Adrenal gland (tissue), 12 donors: ENCODE results near the gene VWA5B1. TPM values are rescaled to one million over a fixed set of nuclear protein-coding genes. Genes with fewer than 3 reads are reported as not detected.

Experiments used
- DNase-seq, 7 donors: peaks; one replicate each; pipeline ENCODE4 v3.0.0-alpha.2; 2019 to 2020
- H3K27ac ChIP-seq, 5 donors: fragments of 200-600 bp; sonication (generic) in 4 of 5; 1 replicate in 3 of 5; 2 replicates in 2 of 5; pipeline versions ENCODE4 v1.5.1 to v1.8.0; 2016 to 2020; ENCODE audit warnings: mild to moderate bottlenecking in 1 of 5
- H3K27me3 ChIP-seq: fragments of 200-600 bp; 2 replicates; pipeline ENCODE4 v1.8.0; 2021
- H3K36me3 ChIP-seq, 2 donors: fragments of 200-600 bp; replicated peaks in 1 of 2; 1 replicate in 1 of 2; 2 replicates in 1 of 2; pipeline versions ENCODE4 v1.5.1 to v1.8.0; 2018 to 2022
- H3K4me1 ChIP-seq, 2 donors: fragments of 200-600 bp; replicated peaks in 1 of 2; 1 replicate in 1 of 2; 2 replicates in 1 of 2; pipeline versions ENCODE4 v1.5.1 to v1.8.0; 2018 to 2021
- H3K4me3 ChIP-seq, 4 donors: fragments of 200-600 bp; sonication (generic) in 3 of 4; one replicate each; pipeline ENCODE4 v1.5.1; 2016 to 2018
- H3K9me3 ChIP-seq, 3 donors: fragments of 200-600 bp; sonication (generic) in 1 of 3; replicated peaks in 1 of 3; 1 replicate in 2 of 3; 2 replicates in 1 of 3; pipeline versions ENCODE4 v1.5.1 to v1.8.0; 2016 to 2021
- POLR2A ChIP-seq, 2 donors: fragments of 450-650 bp; IDR thresholded peaks; one replicate each; pipeline ENCODE4 v1.6.1; 2017; ENCODE audit warnings: antibody characterized with exemption in 2 of 2, mild to moderate bottlenecking in 2 of 2, moderate library complexity in 1 of 2
- WGBS, 4 donors: extraction: QIAGEN DNeasy Blood & Tissue Kit in 2 of 4; methylation state at CpG; one replicate each; pipeline versions ENCODE4 v1.1.5 to v1.1.7; 2013 to 2017; 5-methylcytosine and 5-hydroxymethylcytosine counted together
- intact Hi-C, 2 donors: fragments of 100-400 bp; cut with DNase I; formaldehyde crosslinking; loops; one replicate each; pipeline versions ENCODE4 v1.14.1 to v1.15.0; 2022 to 2023
- polyA plus RNA-seq, 3 donors: library from polyadenylated mRNA; stranded (reverse); fragments of 200-250 nt in 2 of 3; fragments of 350-450 nt in 1 of 3; fragmentation: Illumina TruSeq in 1 of 3; extraction: RNeasy Lipid Tissue Mini Kit (QIAGEN cat#74804) in 1 of 3; gene quantifications; one replicate each; pipeline ENCODE4 v1.2.3, GENCODE V29; 2013 to 2014
- total RNA-seq, 9 donors: library from RNA; depleted of rRNA in 4 of 9; stranded (reverse); fragments of >200 nt in 4 of 9; fragments of 120-200 nt in 1 of 9; fragmentation: NEBNext Ultra II Directional in 1 of 9; extraction: Animal tissue kit (Norgen Biotek cat#: 25700) in 1 of 9; gene quantifications; one replicate each; pipeline versions ENCODE4 v1.1.0 to v1.2.4, GENCODE V29; 2013 to 2023
- TF ChIP-seq, protein P1 (sequence below), 6 experiments: fragments of 450-650 bp in 4 of 6; fragments of 200-600 bp in 2 of 6; sonication (generic) in 1 of 6; IDR thresholded peaks; 1 replicate in 5 of 6; 2 replicates in 1 of 6; pipeline versions ENCODE4 v1.5.1 to v1.8.0; 2016 to 2021; ENCODE audit warnings: antibody characterized with exemption in 6 of 6, mild to moderate bottlenecking in 2 of 6, moderate library complexity in 1 of 6
- donor health status: healthy with polysubstance abuse.
- donor health status: Bipolar disorder and iron deficiency.
- donor health status: DM: yes; HTN: yes; CAD: no.
- donor health status: DM: no; HTN: no; CAD: no.
- donor health status: DM: no; HTN: no; CAD: no.
- donor health status: DM: yes; HTN: yes; CAD: no.

The VWA5B1 gene
- total and polyA plus RNA-seq, 12 donors = 0.07 to 2.5 (median 0.26) TPM; not detected in 5

DNA sequence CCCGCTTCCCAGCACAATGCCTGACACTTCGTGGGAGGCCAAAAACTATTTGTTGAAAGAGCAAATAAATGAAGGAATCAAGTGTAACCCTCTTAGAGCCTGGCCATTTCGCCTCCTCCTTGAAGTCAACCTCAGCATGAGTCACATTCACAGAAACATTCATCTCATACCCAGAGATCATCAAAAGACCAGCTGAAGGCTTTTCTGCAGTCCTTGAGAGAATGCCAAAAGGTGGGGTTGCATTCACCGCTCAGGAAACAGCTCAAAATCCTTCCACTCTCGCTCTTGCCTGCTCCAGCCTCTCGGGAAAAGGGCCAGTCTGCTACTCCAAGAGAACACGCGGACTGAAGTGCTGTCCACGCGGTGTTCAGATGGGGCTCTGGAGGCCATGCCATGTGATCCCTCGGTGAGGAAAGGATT, 90.0 kb downstream of the VWA5B1 start:
- 19 to 36% (median 27%) methylated on average over 6 to 11 of the region's 11 CpGs for WGBS, 4 donors
- intact Hi-C loops = no loop called here
- H3K9me3 ChIP-seq = no peaks in the 10 kb centered on the region
- no peak overlapping the region for H3K4me3 ChIP-seq
- no peaks in the 10 kb centered on the region for H3K36me3 ChIP-seq
- DNase-seq = peak; percentile 58 to 87 (median 79)
- H3K27ac ChIP-seq = peak overlapping the region in 2 of 5 donors; percentile 65 to 71
- TF ChIP-seq, protein P1, sequence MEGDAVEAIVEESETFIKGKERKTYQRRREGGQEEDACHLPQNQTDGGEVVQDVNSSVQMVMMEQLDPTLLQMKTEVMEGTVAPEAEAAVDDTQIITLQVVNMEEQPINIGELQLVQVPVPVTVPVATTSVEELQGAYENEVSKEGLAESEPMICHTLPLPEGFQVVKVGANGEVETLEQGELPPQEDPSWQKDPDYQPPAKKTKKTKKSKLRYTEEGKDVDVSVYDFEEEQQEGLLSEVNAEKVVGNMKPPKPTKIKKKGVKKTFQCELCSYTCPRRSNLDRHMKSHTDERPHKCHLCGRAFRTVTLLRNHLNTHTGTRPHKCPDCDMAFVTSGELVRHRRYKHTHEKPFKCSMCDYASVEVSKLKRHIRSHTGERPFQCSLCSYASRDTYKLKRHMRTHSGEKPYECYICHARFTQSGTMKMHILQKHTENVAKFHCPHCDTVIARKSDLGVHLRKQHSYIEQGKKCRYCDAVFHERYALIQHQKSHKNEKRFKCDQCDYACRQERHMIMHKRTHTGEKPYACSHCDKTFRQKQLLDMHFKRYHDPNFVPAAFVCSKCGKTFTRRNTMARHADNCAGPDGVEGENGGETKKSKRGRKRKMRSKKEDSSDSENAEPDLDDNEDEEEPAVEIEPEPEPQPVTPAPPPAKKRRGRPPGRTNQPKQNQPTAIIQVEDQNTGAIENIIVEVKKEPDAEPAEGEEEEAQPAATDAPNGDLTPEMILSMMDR (IDR thresholded peaks at IDR 0.05) = no peak
- no peak for TF ChIP-seq POLR2A (IDR thresholded peaks at IDR 0.05)
- H3K27me3 ChIP-seq = no peaks in the 10 kb centered on the region
- H3K4me1 ChIP-seq = peaks cover 4 to 11% of the 10 kb centered on the region in 2 donors

DNA sequence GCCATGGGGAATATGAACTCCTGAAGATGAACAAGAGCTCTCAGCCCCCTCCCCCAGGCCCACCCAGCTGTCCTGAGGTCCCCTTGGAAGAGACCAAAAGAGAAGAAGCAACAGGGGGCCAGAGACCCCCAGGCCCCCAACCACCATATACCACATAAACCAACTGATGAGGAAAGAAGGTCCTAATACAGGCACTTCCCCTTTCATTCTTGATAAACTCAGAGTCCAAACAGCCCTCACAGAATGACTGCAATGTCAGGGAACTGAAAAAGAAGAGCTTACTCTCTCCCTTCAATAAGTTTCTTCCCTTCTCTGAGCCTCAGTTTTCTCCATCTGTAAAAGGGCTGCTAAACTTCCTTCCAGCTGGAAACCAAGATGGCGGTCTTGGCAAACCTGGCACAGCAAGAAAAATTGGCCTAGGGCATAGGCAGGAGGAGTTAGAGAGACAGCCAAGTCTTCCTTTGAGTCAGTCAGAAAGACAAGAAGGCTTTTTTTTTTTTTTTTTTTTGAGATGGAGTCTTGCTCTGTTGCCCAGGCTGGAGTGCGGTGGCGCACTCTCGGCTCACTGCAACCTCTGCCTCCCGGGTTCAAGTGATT, 90.5 kb downstream of the VWA5B1 start:
- no peaks in the 10 kb centered on the region for H3K9me3 ChIP-seq
- H3K4me3 ChIP-seq = no peak overlapping the region
- no peaks in the 10 kb centered on the region for H3K36me3 ChIP-seq
- WGBS, 4 donors = 81 to 92% (median 89%) methylated on average over 5 of the region's 5 CpGs
- intact Hi-C loops = no loop called here
- H3K27ac ChIP-seq = peak overlapping the region in 2 of 5 donors; percentile 65 to 71
- TF ChIP-seq POLR2A (IDR thresholded peaks at IDR 0.05) = no peak
- TF ChIP-seq, protein P1 (IDR thresholded peaks at IDR 0.05) = no peak
- H3K4me1 ChIP-seq = peaks cover 4 to 11% of the 10 kb centered on the region in 2 donors
- H3K27me3 ChIP-seq = no peaks in the 10 kb centered on the region
- DNase-seq = peak in 1 of 7 donors; percentile 1

DNA sequence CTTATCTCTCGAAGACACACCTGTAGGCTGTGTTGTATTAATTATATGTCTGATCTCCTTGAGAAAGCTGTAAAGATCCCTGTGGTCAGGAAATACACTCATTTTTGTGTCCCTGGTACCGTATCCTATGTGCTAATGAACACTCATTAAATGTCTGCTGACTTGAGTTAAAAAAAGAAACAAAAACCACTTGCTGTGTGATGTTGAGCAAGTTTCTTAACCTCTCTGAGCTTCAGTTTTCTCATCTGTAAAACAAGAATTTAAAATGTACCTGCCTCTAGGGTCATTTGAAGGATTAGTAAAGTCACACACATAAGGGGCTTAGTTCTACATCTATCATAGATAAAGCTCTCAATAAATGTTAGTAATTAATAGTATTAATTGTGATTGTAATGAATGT, 91.3 kb downstream of the VWA5B1 start:
- no peaks in the 10 kb centered on the region for H3K27me3 ChIP-seq
- peaks cover 4 to 11% of the 10 kb centered on the region in 2 donors for H3K4me1 ChIP-seq
- no peaks in the 10 kb centered on the region for H3K9me3 ChIP-seq
- no peaks in the 10 kb centered on the region for H3K36me3 ChIP-seq
- intact Hi-C loops = no loop called here
- H3K27ac ChIP-seq = no peak overlapping the region
- H3K4me3 ChIP-seq = no peak overlapping the region
- 84 to 92% (median 88%) methylated on average over 2 of the region's 2 CpGs for WGBS, 4 donors
- DNase-seq = no peak
- no peak for TF ChIP-seq POLR2A (IDR thresholded peaks at IDR 0.05)
- TF ChIP-seq, protein P1 (IDR thresholded peaks at IDR 0.05) = no peak

DNA sequence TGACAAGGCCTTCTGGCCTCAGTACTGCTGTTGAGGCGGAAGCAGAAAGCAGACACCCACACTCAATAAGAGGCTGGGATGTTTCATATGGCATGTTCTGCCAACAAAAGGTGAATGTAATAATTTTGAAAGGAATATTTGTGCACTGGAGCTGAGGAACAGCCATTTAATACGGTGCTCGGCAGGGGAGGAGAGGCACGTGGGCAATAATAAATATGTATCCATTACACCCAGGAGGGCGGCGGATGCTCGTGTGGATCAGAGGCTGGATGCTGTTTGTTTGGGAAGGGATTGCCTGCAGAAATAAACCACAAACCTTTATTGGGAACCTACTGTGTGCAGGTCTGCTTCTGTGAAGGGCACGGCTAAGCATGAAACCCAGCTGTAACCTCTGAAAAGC, 92.0 kb downstream of the VWA5B1 start:
- Histone ChIP-seq H3K36me3 (no peaks in the 10 kb centered on the region), H3K4me1 (peaks cover 4 to 11% of the 10 kb centered on the region in 2 donors), H3K27me3 (no peaks in the 10 kb centered on the region), H3K4me3 (no peak overlapping the region), H3K27ac (no peak overlapping the region), H3K9me3 (no peaks in the 10 kb centered on the region)
- no peak for TF ChIP-seq POLR2A (IDR thresholded peaks at IDR 0.05)
- TF ChIP-seq, protein P1 (IDR thresholded peaks at IDR 0.05) = no peak
- WGBS, 4 donors = 89 to 94% (median 92%) methylated on average over 8 of the region's 8 CpGs
- intact Hi-C loops = no loop called here
- DNase-seq = no peak
